B cell (primary cell): ENCODE measurements around the gene SLC2A10.

ENCODE experiments used
- CTCF ChIP-seq: fragments of 200-600 bp; IDR thresholded peaks from one replicate; pipeline ENCODE4 v1.8.0; 2022; ENCODE audit warnings: antibody characterized with exemption, mild to moderate bottlenecking
- EZH2 ChIP-seq: IDR thresholded peaks from 2 replicates; pipeline ENCODE4 v1.6.1; 2012; ENCODE audit warnings: borderline replicate concordance, low read depth, mild to moderate bottlenecking, moderate library complexity, low read length; ENCODE audit not compliant: insufficient read depth, poor library complexity, severe bottlenecking

- TF ChIP-seq CTCF (no peak), EZH2 (no peak)
Observed at GRCh38 chr20:46688151-46689081, 21.0 kb upstream of the SLC2A10 start.
